CD4-positive, alpha-beta T cell treated with Interleukin-6 at 100 ng/mL for 8 hours (primary cell): Measurements from ENCODE around the gene FASTKD1.

Experiments used
- DNase-seq: peaks from one replicate; pipeline ENCODE4 v3.0.0-alpha.2; 2020; ENCODE audit warnings: mixed read lengths, low spot score

The FASTKD1 gene

GRCh38 chr2:169509298-169509885 lies 64.3 kb downstream of the FASTKD1 start, which contains the start of gene KLHL41:
Gene KLHL41, plus strand, starts transcription at chr2:169509702. Its CDS starts 77 bp downstream, at chr2:169509779.
- DNase-seq: no peak

- no peak for DNase-seq
These were observed 66.0 kb downstream of the FASTKD1 start for GRCh38 chr2:169507698-169508097.

GRCh38 chr2:169504651-169505050 lies 69.0 kb downstream of the FASTKD1 start:
- no peak for DNase-seq

GRCh38 chr2:169495310-169495928 lies 78.2 kb downstream of the FASTKD1 start:
- no peak for DNase-seq

GRCh38 chr2:169493360-169493759 lies 80.3 kb downstream of the FASTKD1 start:
- no peak for DNase-seq

- DNase-seq: no peak
These were observed 82.3 kb downstream of the FASTKD1 start for GRCh38 chr2:169491378-169491777.

- no peak for DNase-seq
These were observed 82.8 kb downstream of the FASTKD1 start for GRCh38 chr2:169490834-169491233.

GRCh38 chr2:169486487-169486886 lies 87.2 kb downstream of the FASTKD1 start:
- DNase-seq: no peak

GRCh38 chr2:169485650-169486138 lies 88.0 kb downstream of the FASTKD1 start:
- DNase-seq: no peak

GRCh38 chr2:169480079-169480465 lies 93.6 kb downstream of the FASTKD1 start:
- no peak for DNase-seq
